ENCODE measurements around the gene BLM. TPM values are rescaled to one million over a fixed set of nuclear protein-coding genes. Genes with fewer than 3 reads are reported as not detected.
A peak's percentile ranks its signal among the peaks of the same experiment; 100 is the strongest.
"Not testable (repeated sequence)": the region's sequence is repeated elsewhere in the genome, so short reads cannot be mapped to it uniquely, and the experiment has no call there.

Gene BLM
- total RNA-seq, 2 donors from 2014 or later, result 71.9 to 79.6 TPM

- Mint-ChIP-seq H3K9me3 (no peaks in the 10 kb centered on the region), H3K27ac (no peak overlapping the region), H3K36me3 (peaks cover 0 to 4% of the 10 kb centered on the region in 2 donors)
- DNase-seq (ENCODE audit: low spot score in 2 of 2), result no peak
- ATAC-seq, result no peak
Observed at GRCh38 chr15:90708516-90708915, 8.6 kb upstream of the BLM start.

GRCh38 chr15:90709278-90709677 lies 7.9 kb upstream of the BLM start:
- Mint-ChIP-seq H3K27ac (no peak overlapping the region), H3K36me3 (peaks cover 0 to 4% of the 10 kb centered on the region in 2 donors), H3K9me3 (no peaks in the 10 kb centered on the region)
- ATAC-seq, result no peak
- no peak for DNase-seq (ENCODE audit: low spot score in 2 of 2)

- no peak overlapping the region for H3K27ac Mint-ChIP-seq
- H3K9me3 Mint-ChIP-seq, result no peaks in the 10 kb centered on the region
- ATAC-seq (no peak), DNase-seq (ENCODE audit: low spot score in 2 of 2) (no peak)
- H3K36me3 Mint-ChIP-seq, result peaks cover 0 to 4% of the 10 kb centered on the region in 2 donors
Observed at GRCh38 chr15:90710436-90711027, 6.6 kb upstream of the BLM start.

- peaks cover 0 to 12% of the 10 kb centered on the region in 2 donors for H3K36me3 Mint-ChIP-seq
- peak overlapping the region in 1 of 2 donors; percentile 59 for H3K27ac Mint-ChIP-seq
- DNase-seq (ENCODE audit: low spot score in 2 of 2) (no peak), ATAC-seq (no peak)
- H3K9me3 Mint-ChIP-seq, result no peaks in the 10 kb centered on the region
Observed at GRCh38 chr15:90711418-90711824, 5.7 kb upstream of the BLM start.

- Mint-ChIP-seq H3K36me3 (peaks cover 0 to 16% of the 10 kb centered on the region in 2 donors), H3K9me3 (no peaks in the 10 kb centered on the region), H3K27ac (peak overlapping the region in 1 of 2 donors; percentile 59)
- DNase-seq (ENCODE audit: low spot score in 2 of 2), result no peak
- ATAC-seq, result no peak
Observed at GRCh38 chr15:90711842-90712241, 5.3 kb upstream of the BLM start.

- ATAC-seq (no peak), DNase-seq (ENCODE audit: low spot score in 2 of 2) (no peak)
- Mint-ChIP-seq H3K27ac (peak overlapping the region in 1 of 2 donors; percentile 0), H3K36me3 (peaks cover 10 to 28% of the 10 kb centered on the region in 2 donors), H3K9me3 (no peaks in the 10 kb centered on the region)
Observed at GRCh38 chr15:90713081-90713480, 4.1 kb upstream of the BLM start.

GRCh38 chr15:90716317-90716975 lies 700 bp upstream of the BLM start:
- Mint-ChIP-seq H3K36me3 (peaks cover 19 to 39% of the 10 kb centered on the region in 2 donors), H3K9me3 (no peaks in the 10 kb centered on the region), H3K27ac (peak overlapping the region; percentile 93 to 98)
- ATAC-seq (peak in 1 of 2 donors; percentile 9), DNase-seq (ENCODE audit: low spot score in 2 of 2) (no peak)

GRCh38 chr15:90718232-90718631 lies 1.1 kb downstream of the BLM start:
- peak overlapping the region; percentile 93 to 98 for H3K27ac Mint-ChIP-seq
- H3K36me3 Mint-ChIP-seq, result peaks cover 19 to 36% of the 10 kb centered on the region in 2 donors
- ATAC-seq, result no peak
- H3K9me3 Mint-ChIP-seq, result no peaks in the 10 kb centered on the region
- DNase-seq (ENCODE audit: low spot score in 2 of 2), result no peak

GRCh38 chr15:90720131-90720530 lies 3.0 kb downstream of the BLM start:
- DNase-seq (ENCODE audit: low spot score in 2 of 2), result no peak
- no peak overlapping the region for H3K27ac Mint-ChIP-seq
- H3K36me3 Mint-ChIP-seq, result peaks cover 29 to 41% of the 10 kb centered on the region in 2 donors
- ATAC-seq, result no peak
- no peaks in the 10 kb centered on the region for H3K9me3 Mint-ChIP-seq

- ATAC-seq (no peak), DNase-seq (ENCODE audit: low spot score in 2 of 2) (no peak)
- Mint-ChIP-seq H3K9me3 (no peaks in the 10 kb centered on the region), H3K27ac (no peak overlapping the region), H3K36me3 (peaks cover 5 to 40% of the 10 kb centered on the region in 2 donors)
Observed at GRCh38 chr15:90729261-90729660, 12.1 kb downstream of the BLM start.

- Mint-ChIP-seq H3K27ac (no peak overlapping the region), H3K9me3 (no peaks in the 10 kb centered on the region), H3K36me3 (peaks cover 0 to 38% of the 10 kb centered on the region in 2 donors)
- ATAC-seq (no peak), DNase-seq (ENCODE audit: low spot score in 2 of 2) (no peak)
Observed at GRCh38 chr15:90730290-90730689, 13.1 kb downstream of the BLM start.

- no peak for ATAC-seq
- H3K27ac Mint-ChIP-seq, result peak overlapping the region in 1 of 2 donors; percentile 6
- peaks cover 0 to 55% of the 10 kb centered on the region in 2 donors for H3K36me3 Mint-ChIP-seq
Observed at GRCh38 chr15:90735923-90736322, 18.8 kb downstream of the BLM start.

GRCh38 chr15:90740545-90740944 lies 23.4 kb downstream of the BLM start:
- Mint-ChIP-seq H3K9me3 (peaks cover 3 to 14% of the 10 kb centered on the region in 2 donors), H3K36me3 (peaks cover 5 to 54% of the 10 kb centered on the region in 2 donors), H3K27ac (peak overlapping the region in 1 of 2 donors; percentile 43)
- DNase-seq (ENCODE audit: low spot score in 2 of 2), result not testable (repeated sequence)
- ATAC-seq, result peak; percentile 51 to 90

More at GRCh38 chr15:90735923-90736322, 18.8 kb downstream of the BLM start:
- peaks cover 0 to 9% of the 10 kb centered on the region in 2 donors for H3K9me3 Mint-ChIP-seq
- DNase-seq (ENCODE audit: low spot score in 2 of 2), result no peak

GRCh38 chr15:90742087-90742486 lies 24.9 kb downstream of the BLM start:
- Mint-ChIP-seq H3K36me3 (peaks cover 5 to 55% of the 10 kb centered on the region in 2 donors), H3K27ac (no peak overlapping the region), H3K9me3 (peaks cover 3 to 14% of the 10 kb centered on the region in 2 donors)
- no peak for DNase-seq (ENCODE audit: low spot score in 2 of 2)
- no peak for ATAC-seq

- H3K9me3 Mint-ChIP-seq, result peaks cover 3 to 14% of the 10 kb centered on the region in 2 donors
- ATAC-seq (no peak), DNase-seq (ENCODE audit: low spot score in 2 of 2) (no peak)
- H3K36me3 Mint-ChIP-seq, result peaks cover 5 to 49% of the 10 kb centered on the region in 2 donors
- no peak overlapping the region for H3K27ac Mint-ChIP-seq
Observed at GRCh38 chr15:90743407-90743806, 26.3 kb downstream of the BLM start.

GRCh38 chr15:90744759-90745402 lies 27.7 kb downstream of the BLM start:
- Mint-ChIP-seq H3K36me3 (peaks cover 5 to 49% of the 10 kb centered on the region in 2 donors), H3K27ac (no peak overlapping the region), H3K9me3 (peaks cover 3 to 13% of the 10 kb centered on the region in 2 donors)
- ATAC-seq, result peak in 1 of 2 donors; percentile 77
- DNase-seq (ENCODE audit: low spot score in 2 of 2), result no peak

- H3K9me3 Mint-ChIP-seq, result no peaks in the 10 kb centered on the region
- H3K27ac Mint-ChIP-seq, result peak overlapping the region in 1 of 2 donors; percentile 62
- peak; percentile 66 to 69 for ATAC-seq
- no peak for DNase-seq (ENCODE audit: low spot score in 2 of 2)
- peaks cover 0 to 50% of the 10 kb centered on the region in 2 donors for H3K36me3 Mint-ChIP-seq
Observed at GRCh38 chr15:90749754-90750153, 32.6 kb downstream of the BLM start.

Data from activated naive CD4-positive, alpha-beta T cell treated with anti-CD3 and anti-CD28 coated beads, Interleukin-2, amount 50 U/mL, for 72 hours (primary cell).